Measurements from ENCODE around the gene MRE11.

GRCh38 chr11:94533206-94533605, 39.6 kb upstream of the MRE11 start:
- TF ChIP-seq CTCF (IDR thresholded peaks at IDR 0.05) = no peak
- no peak for TF ChIP-seq POLR2AphosphoS5 (IDR thresholded peaks at IDR 0.05)
- TF ChIP-seq EP300 (IDR thresholded peaks at IDR 0.05) = no peak
- no peak for TF ChIP-seq POLR2A (IDR thresholded peaks at IDR 0.05)

All from upper lobe of left lung (tissue), 4 donors.